ENCODE results near the gene PTMA.
"Not testable (repeated sequence)": the region's sequence is repeated elsewhere in the genome, so short reads cannot be mapped to it uniquely, and the experiment has no call there.

Gene PTMA, protein sequence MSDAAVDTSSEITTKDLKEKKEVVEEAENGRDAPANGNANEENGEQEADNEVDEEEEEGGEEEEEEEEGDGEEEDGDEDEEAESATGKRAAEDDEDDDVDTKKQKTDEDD

GRCh38 chr2:231707927-231708772 is at the start of gene PTMA:
Gene PTMA, plus strand, starts transcription at chr2:231708525. Its CDS starts 182 bp downstream, at chr2:231708707.
- H3K27ac ChIP-seq (ENCODE audit: low read length) = peak within 1 kb of the TSS; percentile 90
- H2AFZ ChIP-seq (ENCODE audit: low read depth, low read length) = peak within 1 kb of the TSS; percentile 83; the same call in 1 of the 2 replicates
- peaks cover 69% of the 10 kb centered on the region for H3K79me2 ChIP-seq (ENCODE audit: low read length)
- H4K20me1 ChIP-seq (ENCODE audit: insufficient read depth, low read length) = peaks cover 29% of the 10 kb centered on the region
- H3K9me3 ChIP-seq (ENCODE audit: insufficient read depth, low read length) = no peaks in the 10 kb centered on the region
- no peak for TF ChIP-seq EZH2phosphoT487 (IDR thresholded peaks at IDR 0.05; ENCODE audit: low read depth)
- TF ChIP-seq, protein P1, sequence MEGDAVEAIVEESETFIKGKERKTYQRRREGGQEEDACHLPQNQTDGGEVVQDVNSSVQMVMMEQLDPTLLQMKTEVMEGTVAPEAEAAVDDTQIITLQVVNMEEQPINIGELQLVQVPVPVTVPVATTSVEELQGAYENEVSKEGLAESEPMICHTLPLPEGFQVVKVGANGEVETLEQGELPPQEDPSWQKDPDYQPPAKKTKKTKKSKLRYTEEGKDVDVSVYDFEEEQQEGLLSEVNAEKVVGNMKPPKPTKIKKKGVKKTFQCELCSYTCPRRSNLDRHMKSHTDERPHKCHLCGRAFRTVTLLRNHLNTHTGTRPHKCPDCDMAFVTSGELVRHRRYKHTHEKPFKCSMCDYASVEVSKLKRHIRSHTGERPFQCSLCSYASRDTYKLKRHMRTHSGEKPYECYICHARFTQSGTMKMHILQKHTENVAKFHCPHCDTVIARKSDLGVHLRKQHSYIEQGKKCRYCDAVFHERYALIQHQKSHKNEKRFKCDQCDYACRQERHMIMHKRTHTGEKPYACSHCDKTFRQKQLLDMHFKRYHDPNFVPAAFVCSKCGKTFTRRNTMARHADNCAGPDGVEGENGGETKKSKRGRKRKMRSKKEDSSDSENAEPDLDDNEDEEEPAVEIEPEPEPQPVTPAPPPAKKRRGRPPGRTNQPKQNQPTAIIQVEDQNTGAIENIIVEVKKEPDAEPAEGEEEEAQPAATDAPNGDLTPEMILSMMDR (IDR thresholded peaks at IDR 0.05; ENCODE audit: low read depth, low read length) = no peak
- peak within 1 kb of the TSS; percentile 96 for H3K4me3 ChIP-seq (ENCODE audit: low read length)
- peak within 1 kb of the TSS; percentile 99 for H3K9ac ChIP-seq (ENCODE audit: low read length)
- H3K27me3 ChIP-seq (ENCODE audit: low read depth, low read length) = no peaks in the 10 kb centered on the region
- H3K36me3 ChIP-seq (replicated peaks; ENCODE audit: low read depth, low read length) = peaks cover 38% of the 10 kb centered on the region
- peak within 1 kb of the TSS; percentile 92 for H3K4me2 ChIP-seq (ENCODE audit: low read length)
- peaks cover 27% of the 10 kb centered on the region for H3K4me1 ChIP-seq (ENCODE audit: low read length)

- H3K79me2 ChIP-seq (ENCODE audit: low read length); H3K9ac ChIP-seq (ENCODE audit: low read length); H4K20me1 ChIP-seq (ENCODE audit: insufficient read depth, low read length); H3K27me3 ChIP-seq (ENCODE audit: low read depth, low read length); H3K36me3 ChIP-seq (replicated peaks; ENCODE audit: low read depth, low read length); H3K27ac ChIP-seq (ENCODE audit: low read length); H3K4me2 ChIP-seq (ENCODE audit: low read length); H3K9me3 ChIP-seq (ENCODE audit: insufficient read depth, low read length); H2AFZ ChIP-seq (ENCODE audit: low read depth, low read length); H3K4me3 ChIP-seq (ENCODE audit: low read length): not testable (repeated sequence)
- peaks cover 13% of the 10 kb centered on the region for H3K4me1 ChIP-seq (ENCODE audit: low read length)
Observed at GRCh38 chr2:231660073-231660472, 48.3 kb upstream of the PTMA start.

DNA sequence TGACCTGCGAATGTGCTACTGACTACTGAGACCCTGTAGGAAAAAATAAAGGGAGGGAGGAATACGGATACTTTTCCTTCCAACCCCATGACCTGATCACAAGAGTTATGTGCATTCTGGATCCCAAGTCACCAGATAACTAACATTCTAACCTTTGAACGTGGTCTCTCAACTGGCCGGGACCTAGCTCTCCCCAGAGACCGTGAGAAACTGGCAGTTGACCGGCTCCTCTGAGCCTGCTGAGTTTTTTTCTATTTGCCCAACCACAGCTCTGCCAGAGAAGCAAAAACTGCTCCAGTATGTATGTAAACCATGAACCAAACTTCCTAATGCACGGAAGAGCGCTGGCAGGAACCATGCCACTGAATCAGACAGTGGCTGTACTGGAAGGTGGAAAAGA is 47.5 kb upstream of the PTMA start:
- Histone ChIP-seq H3K27me3 (ENCODE audit: low read depth, low read length) (no peaks in the 10 kb centered on the region), H3K79me2 (ENCODE audit: low read length) (no peaks in the 10 kb centered on the region), H3K36me3 (replicated peaks; ENCODE audit: low read depth, low read length) (no peaks in the 10 kb centered on the region), H3K4me2 (ENCODE audit: low read length) (no peak overlapping the region), H3K4me3 (ENCODE audit: low read length) (no peak overlapping the region), H3K4me1 (ENCODE audit: low read length) (peaks cover 13% of the 10 kb centered on the region), H3K9me3 (ENCODE audit: insufficient read depth, low read length) (peaks cover 8% of the 10 kb centered on the region; the same call in 1 of the 2 replicates), H3K9ac (ENCODE audit: low read length) (no peak overlapping the region), H2AFZ (ENCODE audit: low read depth, low read length) (no peak overlapping the region), H3K27ac (ENCODE audit: low read length) (no peak overlapping the region), H4K20me1 (ENCODE audit: insufficient read depth, low read length) (no peaks in the 10 kb centered on the region)
- TF ChIP-seq EZH2phosphoT487 (IDR thresholded peaks at IDR 0.05; ENCODE audit: low read depth) = no peak
- TF ChIP-seq, protein P1 (IDR thresholded peaks at IDR 0.05; ENCODE audit: low read depth, low read length) = no peak

- peak overlapping the region; percentile 61; the same call in 1 of the 2 replicates for H2AFZ ChIP-seq (ENCODE audit: low read depth, low read length)
- peaks cover 8% of the 10 kb centered on the region; the same call in 1 of the 2 replicates for H3K9me3 ChIP-seq (ENCODE audit: insufficient read depth, low read length)
- peaks cover 18% of the 10 kb centered on the region for H3K4me1 ChIP-seq (ENCODE audit: low read length)
- TF ChIP-seq, protein P1 (IDR thresholded peaks at IDR 0.05; ENCODE audit: low read depth, low read length) = no peak
- no peak for TF ChIP-seq EZH2phosphoT487 (IDR thresholded peaks at IDR 0.05; ENCODE audit: low read depth)
- peak overlapping the region; percentile 51 for H3K4me2 ChIP-seq (ENCODE audit: low read length)
- no peaks in the 10 kb centered on the region for H3K27me3 ChIP-seq (ENCODE audit: low read depth, low read length)
- peak overlapping the region; percentile 57 for H3K9ac ChIP-seq (ENCODE audit: low read length)
- peak overlapping the region; percentile 73 for H3K4me3 ChIP-seq (ENCODE audit: low read length)
- H4K20me1 ChIP-seq (ENCODE audit: insufficient read depth, low read length) = no peaks in the 10 kb centered on the region
- H3K36me3 ChIP-seq (replicated peaks; ENCODE audit: low read depth, low read length) = no peaks in the 10 kb centered on the region
- H3K27ac ChIP-seq (ENCODE audit: low read length) = peak overlapping the region; percentile 76
- no peaks in the 10 kb centered on the region for H3K79me2 ChIP-seq (ENCODE audit: low read length)
Observed at GRCh38 chr2:231661422-231662027, 46.8 kb upstream of the PTMA start.

All from OCI-LY3 (cell line).